ENCODE results near the gene C20orf96. TPM values are rescaled to one million over a fixed set of nuclear protein-coding genes. Genes with fewer than 3 reads are reported as not detected.

Gene C20orf96
- total RNA-seq, 3 donors from 2014 or later (not counting 1 experiment from before 2014, with no cell fraction given) = 3.8 to 4.3 (median 4.1) TPM

- Histone ChIP-seq H3K4me1 (ENCODE audit: control insufficient read depth, insufficient read depth, low read length) (peaks cover 10% of the 10 kb centered on the region), H3K27me3 (ENCODE audit: control insufficient read depth, insufficient read depth, low read length) (no peaks in the 10 kb centered on the region), H3K36me3 (ENCODE audit: control insufficient read depth, insufficient read depth, low read length) (no peaks in the 10 kb centered on the region), H3K27ac (ENCODE audit: low read length) (no peak overlapping the region), H3K9me3 (ENCODE audit: control insufficient read depth, insufficient read depth, low read length) (no peaks in the 10 kb centered on the region), H3K4me3 (ENCODE audit: low read length) (no peak overlapping the region)
- no peak for ATAC-seq
- H3K27me3 Mint-ChIP-seq (ENCODE audit: low read depth in 2 of 2) = peaks cover 0 to 2% of the 10 kb centered on the region in 2 donors
- DNase-seq = no peak
- no peaks in the 10 kb centered on the region for H3K9me3 Mint-ChIP-seq
- H3K36me3 Mint-ChIP-seq = no peaks in the 10 kb centered on the region
- H3K27ac Mint-ChIP-seq = no peak overlapping the region
- 95% methylated on average over 8 of the region's 8 CpGs for WGBS (ENCODE audit: insufficient coverage)
- no peak for TF ChIP-seq CTCF (IDR thresholded peaks at IDR 0.05)
- peak overlapping the region; percentile 22 for H3K4me3 Mint-ChIP-seq
- intact Hi-C loops (cut with micrococcal nuclease) = no loop called here
- H3K4me1 Mint-ChIP-seq = peaks cover 16 to 20% of the 10 kb centered on the region in 2 donors
Measured at GRCh38 chr20:312067-312466, 21.5 kb upstream of the C20orf96 start.

- no peak for ATAC-seq
- peaks cover 0 to 2% of the 10 kb centered on the region in 2 donors for H3K27me3 Mint-ChIP-seq (ENCODE audit: low read depth in 2 of 2)
- 94% methylated on average over 6 of the region's 7 CpGs for WGBS (ENCODE audit: insufficient coverage)
Measured at GRCh38 chr20:311609-312008, 21.1 kb upstream of the C20orf96 start.

GRCh38 chr20:310645-311044, 20.1 kb upstream of the C20orf96 start:
- Mint-ChIP-seq H3K27me3 (ENCODE audit: low read depth in 2 of 2) (peaks cover 0 to 2% of the 10 kb centered on the region in 2 donors), H3K4me1 (peaks cover 16 to 20% of the 10 kb centered on the region in 2 donors), H3K36me3 (no peaks in the 10 kb centered on the region), H3K27ac (peak overlapping the region; percentile 16 to 90), H3K4me3 (peak overlapping the region; percentile 87), H3K9me3 (no peaks in the 10 kb centered on the region)
- no peak for TF ChIP-seq CTCF (IDR thresholded peaks at IDR 0.05)
- ATAC-seq (no peak), DNase-seq (no peak)
- Histone ChIP-seq H3K36me3 (ENCODE audit: control insufficient read depth, insufficient read depth, low read length) (no peaks in the 10 kb centered on the region), H3K4me3 (ENCODE audit: low read length) (peak overlapping the region; percentile 13), H3K9me3 (ENCODE audit: control insufficient read depth, insufficient read depth, low read length) (no peaks in the 10 kb centered on the region), H3K27ac (ENCODE audit: low read length) (no peak overlapping the region), H3K4me1 (ENCODE audit: control insufficient read depth, insufficient read depth, low read length) (peaks cover 10% of the 10 kb centered on the region), H3K27me3 (ENCODE audit: control insufficient read depth, insufficient read depth, low read length) (no peaks in the 10 kb centered on the region)
- intact Hi-C loops (cut with micrococcal nuclease) = loop anchor here (2.0 kb wide), 1 partner anchor 14 kb away; the partner anchor contains the start of gene SOX12
- WGBS (ENCODE audit: insufficient coverage) = 0% methylated on average over 5 of the region's 7 CpGs

More at GRCh38 chr20:311609-312008, 21.1 kb upstream of the C20orf96 start:
- H3K9me3 ChIP-seq (ENCODE audit: control insufficient read depth, insufficient read depth, low read length) = no peaks in the 10 kb centered on the region
- no peak for DNase-seq
- TF ChIP-seq CTCF (IDR thresholded peaks at IDR 0.05) = no peak
- intact Hi-C loops (cut with micrococcal nuclease) = loop anchor here (2.0 kb wide), 1 partner anchor 13 kb away; the partner anchor contains the start of gene SOX12
- Mint-ChIP-seq H3K27ac (no peak overlapping the region), H3K36me3 (no peaks in the 10 kb centered on the region), H3K4me1 (peaks cover 16 to 20% of the 10 kb centered on the region in 2 donors), H3K9me3 (no peaks in the 10 kb centered on the region), H3K4me3 (peak overlapping the region; percentile 22)
- no peak overlapping the region for H3K27ac ChIP-seq (ENCODE audit: low read length)
- peaks cover 10% of the 10 kb centered on the region for H3K4me1 ChIP-seq (ENCODE audit: control insufficient read depth, insufficient read depth, low read length)
- no peaks in the 10 kb centered on the region for H3K36me3 ChIP-seq (ENCODE audit: control insufficient read depth, insufficient read depth, low read length)
- no peak overlapping the region for H3K4me3 ChIP-seq (ENCODE audit: low read length)
- no peaks in the 10 kb centered on the region for H3K27me3 ChIP-seq (ENCODE audit: control insufficient read depth, insufficient read depth, low read length)

All from natural killer cell (primary cell).